ENCODE results near the gene FBXO36.

Gene FBXO36

GRCh38 chr2:229974266-229974665, 52.0 kb downstream of the FBXO36 start:
- peak; percentile 86 for DNase-seq

- peak; percentile 25 for DNase-seq
Measured at GRCh38 chr2:229980431-229981184, 58.3 kb downstream of the FBXO36 start.

- DNase-seq: no peak
Measured at GRCh38 chr2:229993236-229993635, 70.9 kb downstream of the FBXO36 start.

DNA sequence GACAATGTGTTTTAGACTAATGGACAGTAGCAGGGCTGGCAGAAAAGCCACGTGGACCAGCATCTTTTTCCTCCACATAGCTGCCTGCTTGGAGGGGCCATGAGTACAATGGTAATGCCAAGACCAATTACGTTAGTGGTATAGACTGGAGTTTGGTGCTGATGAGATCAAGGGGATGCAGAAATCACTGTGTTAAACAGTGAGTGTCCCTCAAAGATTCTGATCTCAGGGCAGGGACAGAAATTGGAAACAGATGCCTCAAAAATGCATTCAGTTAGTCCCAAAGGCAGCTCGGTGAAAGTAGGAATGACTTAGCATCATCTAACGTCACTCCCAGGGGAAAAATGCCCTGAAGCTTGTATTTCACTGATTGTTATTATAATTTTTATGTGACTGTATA, 74.0 kb downstream of the FBXO36 start:
- DNase-seq: peak; percentile 70

DNA sequence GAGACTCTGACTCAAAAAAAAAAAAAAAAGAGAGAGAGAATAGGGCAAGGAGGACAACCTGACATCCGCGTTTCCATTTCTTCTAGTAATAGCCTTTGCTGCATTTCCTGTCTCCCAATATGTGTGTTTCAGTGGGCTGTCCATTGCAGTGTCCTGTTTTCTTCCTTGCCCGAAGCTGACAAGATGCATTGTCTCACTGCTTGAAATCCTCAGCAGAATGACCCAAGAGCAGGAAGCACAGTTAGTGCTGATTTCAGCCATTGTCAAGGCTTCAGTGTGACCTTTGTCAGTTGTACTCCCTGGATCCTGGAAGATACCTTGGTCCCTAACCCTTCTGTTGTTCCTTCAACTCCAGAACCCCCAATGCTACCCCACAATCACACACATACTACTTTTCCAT, 75.3 kb downstream of the FBXO36 start:
- DNase-seq: no peak

GRCh38 chr2:230000118-230000841, 78.0 kb downstream of the FBXO36 start:
- no peak for DNase-seq

GRCh38 chr2:230007931-230008707, 85.8 kb downstream of the FBXO36 start:
- DNase-seq: peak; percentile 56

GRCh38 chr2:230008708-230009066, 86.4 kb downstream of the FBXO36 start:
- no peak for DNase-seq

DNA sequence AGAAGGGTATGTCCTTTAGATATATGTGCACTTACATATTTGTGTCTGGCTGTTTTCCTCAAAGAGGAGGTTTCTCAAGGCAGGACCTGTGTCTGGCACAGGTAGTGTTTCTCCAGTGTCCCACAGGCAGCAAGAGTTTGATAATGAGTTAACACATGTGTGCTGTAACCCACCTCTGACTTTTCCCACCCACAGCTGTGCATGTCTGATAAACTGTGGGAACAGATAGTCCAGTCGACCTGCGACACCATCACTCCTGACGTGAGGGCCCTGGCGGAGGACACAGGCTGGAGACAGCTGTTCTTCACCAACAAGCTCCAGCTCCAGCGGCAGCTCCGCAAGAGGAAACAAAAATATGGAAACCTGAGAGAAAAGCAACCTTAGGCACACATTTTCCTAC, 88.2 kb downstream of the FBXO36 start:
- no peak for DNase-seq

DNA sequence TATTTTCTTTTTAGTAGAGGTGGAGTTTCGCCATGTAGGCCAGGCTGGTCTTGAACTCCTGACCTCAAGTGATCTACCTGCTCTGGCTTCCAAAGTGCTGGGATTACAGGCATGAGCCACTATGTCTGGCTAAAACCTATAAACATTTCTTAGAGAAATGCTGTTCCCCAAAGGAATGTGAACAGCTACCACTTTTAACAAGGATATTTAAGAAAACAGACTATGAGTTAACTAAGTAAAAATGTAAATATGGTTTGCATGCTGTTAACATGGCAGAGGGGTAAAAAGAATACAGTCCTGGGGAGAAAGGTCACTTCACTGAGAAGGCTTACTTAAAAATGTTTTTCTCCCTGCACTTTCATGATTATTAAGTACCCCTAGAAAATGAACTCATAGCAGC, 89.3 kb downstream of the FBXO36 start:
- DNase-seq: peak; percentile 71

DNA sequence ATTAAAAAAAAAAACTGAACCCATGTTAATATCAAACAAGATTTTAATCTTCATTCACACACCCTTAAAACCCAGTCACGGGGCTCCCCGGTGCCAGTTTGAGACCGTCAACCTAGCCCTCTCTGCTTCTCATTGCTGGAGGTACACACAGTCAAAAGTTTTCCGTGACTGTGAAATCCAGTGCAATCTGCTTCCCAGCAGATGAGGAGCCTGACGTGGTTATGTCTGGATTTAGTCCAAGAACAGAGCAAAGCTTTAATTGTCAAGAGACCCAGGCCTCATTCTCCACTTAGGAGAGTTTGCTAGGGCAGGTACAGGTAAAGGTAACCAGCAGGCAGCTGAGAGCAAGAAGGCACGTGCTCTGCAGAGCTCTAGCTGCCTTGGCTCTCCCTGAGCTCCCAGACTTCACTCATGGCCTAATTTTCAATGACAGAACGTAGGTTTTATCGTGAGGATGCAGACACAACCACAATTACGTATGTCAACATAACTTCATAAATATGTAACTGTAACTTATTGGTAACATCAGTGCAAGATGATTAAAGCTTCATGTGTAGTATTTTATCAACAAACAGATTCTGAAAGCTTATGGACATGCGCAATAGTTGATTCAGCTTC, 90.1 kb downstream of the FBXO36 start:
- DNase-seq: peak; percentile 50

DNA sequence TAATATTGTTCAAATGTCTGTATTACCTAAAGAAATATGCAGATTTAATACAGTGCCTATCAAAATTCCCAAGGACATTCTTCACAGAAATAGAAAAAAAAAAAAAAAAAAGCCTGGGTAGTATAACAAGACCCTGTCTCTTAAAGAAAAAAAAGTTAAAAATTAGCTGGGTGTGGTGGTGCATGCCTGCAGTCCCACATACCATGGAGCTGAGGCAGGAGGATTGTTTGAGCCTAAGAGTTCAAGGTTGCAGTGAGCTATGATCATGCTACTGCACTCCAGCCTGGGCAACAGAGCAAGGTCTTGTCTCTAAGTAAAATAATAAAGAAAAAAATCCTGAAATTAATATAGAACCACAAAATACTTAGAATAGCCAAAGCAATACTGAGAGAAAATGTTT, 94.5 kb downstream of the FBXO36 start:
- DNase-seq: no peak

- DNase-seq: peak; percentile 43
Measured at GRCh38 chr2:230018153-230018552, 95.8 kb downstream of the FBXO36 start.

- no peak for DNase-seq
Measured at GRCh38 chr2:230019742-230020141, 97.4 kb downstream of the FBXO36 start.

DNA sequence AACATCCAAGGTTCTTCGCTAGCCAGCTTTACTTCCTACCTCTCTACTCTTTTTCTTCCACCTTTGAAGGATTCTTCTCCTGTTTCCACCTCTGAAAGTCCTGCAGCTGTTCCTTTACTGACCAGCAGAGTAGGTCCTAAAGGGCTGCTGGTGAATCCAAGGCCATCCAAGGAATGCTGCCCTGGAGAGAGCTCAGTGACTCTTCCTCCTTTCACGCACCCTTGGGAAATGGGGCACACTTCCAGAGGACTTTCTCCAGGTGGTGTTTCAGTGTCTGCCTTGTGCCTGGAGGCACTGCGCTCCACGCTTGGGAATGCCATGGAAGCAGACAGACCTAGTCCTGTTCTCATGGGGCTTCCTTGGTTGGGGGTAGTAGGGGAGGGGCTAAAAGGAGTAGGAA, 101.0 kb downstream of the FBXO36 start:
- DNase-seq: no peak

GRCh38 chr2:230042195-230042594, 119.9 kb downstream of the FBXO36 start:
- DNase-seq: no peak

- DNase-seq: no peak
Measured at GRCh38 chr2:230043025-230043424, 120.7 kb downstream of the FBXO36 start.

- DNase-seq: no peak
Measured at GRCh38 chr2:230043461-230043860, 121.2 kb downstream of the FBXO36 start.

- DNase-seq: no peak
Measured at GRCh38 chr2:230046491-230046890, 124.2 kb downstream of the FBXO36 start.

- no peak for DNase-seq
Measured at GRCh38 chr2:230048010-230048671, 125.8 kb downstream of the FBXO36 start.

GRCh38 chr2:230050136-230050535, 127.8 kb downstream of the FBXO36 start:
- DNase-seq: no peak

- DNase-seq: no peak
Measured at GRCh38 chr2:230052299-230052698, 130.0 kb downstream of the FBXO36 start.

All from fibroblast of skin of abdomen (primary cell).